ENCODE data around the gene IQCK.

GRCh38 chr16:19853132-19853741, 135.2 kb downstream of the IQCK start:
- TF ChIP-seq, protein P1, sequence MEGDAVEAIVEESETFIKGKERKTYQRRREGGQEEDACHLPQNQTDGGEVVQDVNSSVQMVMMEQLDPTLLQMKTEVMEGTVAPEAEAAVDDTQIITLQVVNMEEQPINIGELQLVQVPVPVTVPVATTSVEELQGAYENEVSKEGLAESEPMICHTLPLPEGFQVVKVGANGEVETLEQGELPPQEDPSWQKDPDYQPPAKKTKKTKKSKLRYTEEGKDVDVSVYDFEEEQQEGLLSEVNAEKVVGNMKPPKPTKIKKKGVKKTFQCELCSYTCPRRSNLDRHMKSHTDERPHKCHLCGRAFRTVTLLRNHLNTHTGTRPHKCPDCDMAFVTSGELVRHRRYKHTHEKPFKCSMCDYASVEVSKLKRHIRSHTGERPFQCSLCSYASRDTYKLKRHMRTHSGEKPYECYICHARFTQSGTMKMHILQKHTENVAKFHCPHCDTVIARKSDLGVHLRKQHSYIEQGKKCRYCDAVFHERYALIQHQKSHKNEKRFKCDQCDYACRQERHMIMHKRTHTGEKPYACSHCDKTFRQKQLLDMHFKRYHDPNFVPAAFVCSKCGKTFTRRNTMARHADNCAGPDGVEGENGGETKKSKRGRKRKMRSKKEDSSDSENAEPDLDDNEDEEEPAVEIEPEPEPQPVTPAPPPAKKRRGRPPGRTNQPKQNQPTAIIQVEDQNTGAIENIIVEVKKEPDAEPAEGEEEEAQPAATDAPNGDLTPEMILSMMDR (IDR thresholded peaks at IDR 0.05), result no peak
- TF ChIP-seq EP300 (IDR thresholded peaks at IDR 0.05) (no peak), POLR2A (IDR thresholded peaks at IDR 0.05) (no peak)
